GM12878 (cell line): ENCODE data around the gene AKAP13. TPM values are rescaled to one million over a fixed set of nuclear protein-coding genes. Genes with fewer than 3 reads are reported as not detected.
A peak's percentile ranks its signal among the peaks of the same experiment; 100 is the strongest.

Experiments
- BHLHE40 ChIP-seq, 2 experiments: fragments of 450-650 bp in 1 of 2; IDR thresholded peaks; 2 replicates each; pipeline ENCODE4 v1.6.1; 2011 to 2017; ENCODE audit warnings: low read depth in 2 of 2, borderline replicate concordance in 1 of 2, improper control_type of control experiment in 1 of 2, low read length in 1 of 2, mild to moderate bottlenecking in 1 of 2
- CHD1 ChIP-seq: IDR thresholded peaks from 2 replicates; pipeline ENCODE4 v1.6.1; 2012; ENCODE audit warnings: low read depth, low read length, improper control_type of control experiment
- DPF2 ChIP-seq: fragments of 450-650 bp; IDR thresholded peaks from 2 replicates; pipeline ENCODE4 v1.6.1; 2017; ENCODE audit warnings: mild to moderate bottlenecking
- EED ChIP-seq: sonication (generic); IDR thresholded peaks from 2 replicates; pipeline ENCODE4 v1.6.1; 2016; ENCODE audit warnings: antibody characterized with exemption, low read depth
- EP300 ChIP-seq, 2 experiments: fragments of 150-350 bp in 1 of 2; IDR thresholded peaks; 2 replicates each; pipeline ENCODE4 v1.6.1; 2011 to 2012; ENCODE audit warnings: low read depth in 2 of 2, low read length in 2 of 2, borderline replicate concordance in 1 of 2, improper control_type of control experiment in 1 of 2, inconsistent platforms in 1 of 2; ENCODE audit not compliant: control insufficient read depth in 1 of 2
- IKZF2 ChIP-seq, 2 experiments: fragments of 450-650 bp; IDR thresholded peaks; 2 replicates each; pipeline ENCODE4 v1.6.1; 2017; ENCODE audit warnings: mild to moderate bottlenecking in 2 of 2, moderate library complexity in 2 of 2
- IRF4 ChIP-seq: IDR thresholded peaks from 2 replicates; pipeline ENCODE4 v1.6.1; 2011; ENCODE audit warnings: low read depth, low read length
- MEF2A ChIP-seq: IDR thresholded peaks from 2 replicates; pipeline ENCODE4 v1.6.1; 2011; ENCODE audit warnings: low read depth, mild to moderate bottlenecking, low read length, moderate library complexity; ENCODE audit not compliant: insufficient read depth
- MEF2B ChIP-seq: fragments of 450-650 bp; IDR thresholded peaks from 2 replicates; pipeline ENCODE4 v1.6.1; 2018; ENCODE audit warnings: mild to moderate bottlenecking, moderate library complexity; ENCODE audit not compliant: partially characterized antibody, poor library complexity, severe bottlenecking
- MLLT1 ChIP-seq: fragments of 450-650 bp; IDR thresholded peaks from 2 replicates; pipeline ENCODE4 v1.6.1; 2016; ENCODE audit warnings: mild to moderate bottlenecking
- NFIC ChIP-seq: IDR thresholded peaks from 2 replicates; pipeline ENCODE4 v1.6.1; 2012; ENCODE audit warnings: low read depth, mild to moderate bottlenecking, inconsistent platforms, low read length, moderate library complexity
- PAX5 ChIP-seq: IDR thresholded peaks from 2 replicates; pipeline ENCODE4 v1.6.1; 2011; ENCODE audit warnings: low read depth, low read length, borderline replicate concordance
- PAX8 ChIP-seq: fragments of 450-650 bp; IDR thresholded peaks from 2 replicates; pipeline ENCODE4 v1.6.1; 2017; ENCODE audit warnings: mild to moderate bottlenecking, moderate library complexity
- POU2F2 ChIP-seq: IDR thresholded peaks from 3 replicates; pipeline ENCODE4 v1.6.1; 2011; ENCODE audit warnings: low read depth, mild to moderate bottlenecking, low read length, borderline replicate concordance
- RAD51 ChIP-seq: fragments of 450-650 bp; IDR thresholded peaks from 2 replicates; pipeline ENCODE4 v1.6.1; 2016; ENCODE audit warnings: moderate library complexity, mild to moderate bottlenecking, inconsistent platforms
- RB1 ChIP-seq: fragments of 450-650 bp; formaldehyde crosslinking; IDR thresholded peaks from 2 replicates; pipeline ENCODE4 v1.6.1; 2017; ENCODE audit warnings: mild to moderate bottlenecking, borderline replicate concordance
- RUNX3 ChIP-seq: IDR thresholded peaks from 2 replicates; pipeline ENCODE4 v1.6.1; 2012; ENCODE audit warnings: low read length, inconsistent platforms
- SREBF2 ChIP-seq: IDR thresholded peaks from 2 replicates; pipeline ENCODE4 v1.6.1; 2012; ENCODE audit warnings: mild to moderate bottlenecking, low read length
- polyA plus RNA-seq, 11 experiments: library from polyadenylated mRNA; depleted of rRNA in 4 of 11; unstranded in 6 of 11; stranded (reverse) in 5 of 11; fragments of >200 nt; fragmentation: Nextera tagmentation in 4 of 11; fragmentation: Illumina TruSeq in 1 of 11; extraction: Ambion mirVana in 4 of 11; extraction: Trizol in 1 of 11; gene quantifications; 1 replicate in 1 of 11; 2 replicates in 10 of 11; pipeline versions ENCODE4 v1.2.1 to v1.2.3, GENCODE V29; 2011 to 2016; ENCODE audit warnings: inconsistent platforms in 2 of 11, missing spikeins in 2 of 11, low read depth in 1 of 11
- total RNA-seq, 4 experiments: library from RNA; depleted of rRNA in 3 of 4; stranded (reverse); fragments of >200 nt in 3 of 4; fragmentation: Illumina TruSeq in 1 of 4; extraction: Trizol in 1 of 4; gene quantifications; 2 replicates each; pipeline versions ENCODE4 v1.2.1 to v1.2.3, GENCODE V29; 2013 to 2021
- TF ChIP-seq, protein P1 (sequence below): fragments of 450-650 bp; IDR thresholded peaks from 2 replicates; pipeline ENCODE4 v1.6.1; 2016; ENCODE audit warnings: mild to moderate bottlenecking
- TF ChIP-seq, protein P2 (sequence below): IDR thresholded peaks from 2 replicates; pipeline ENCODE4 v1.6.1; 2012; ENCODE audit warnings: low read length, inconsistent platforms
- TF ChIP-seq, protein P3 (sequence below): fragments of 450-650 bp; IDR thresholded peaks from 2 replicates; pipeline ENCODE4 v1.6.1; 2017; ENCODE audit warnings: low read depth, mild to moderate bottlenecking, moderate library complexity

The AKAP13 gene
- total and polyA plus RNA-seq, 10 of the 15 experiments (the other 5 are each of a cell fraction or from before 2014, with no cell fraction given) = 14.4 to 74.9 (median 55.1) TPM

DNA sequence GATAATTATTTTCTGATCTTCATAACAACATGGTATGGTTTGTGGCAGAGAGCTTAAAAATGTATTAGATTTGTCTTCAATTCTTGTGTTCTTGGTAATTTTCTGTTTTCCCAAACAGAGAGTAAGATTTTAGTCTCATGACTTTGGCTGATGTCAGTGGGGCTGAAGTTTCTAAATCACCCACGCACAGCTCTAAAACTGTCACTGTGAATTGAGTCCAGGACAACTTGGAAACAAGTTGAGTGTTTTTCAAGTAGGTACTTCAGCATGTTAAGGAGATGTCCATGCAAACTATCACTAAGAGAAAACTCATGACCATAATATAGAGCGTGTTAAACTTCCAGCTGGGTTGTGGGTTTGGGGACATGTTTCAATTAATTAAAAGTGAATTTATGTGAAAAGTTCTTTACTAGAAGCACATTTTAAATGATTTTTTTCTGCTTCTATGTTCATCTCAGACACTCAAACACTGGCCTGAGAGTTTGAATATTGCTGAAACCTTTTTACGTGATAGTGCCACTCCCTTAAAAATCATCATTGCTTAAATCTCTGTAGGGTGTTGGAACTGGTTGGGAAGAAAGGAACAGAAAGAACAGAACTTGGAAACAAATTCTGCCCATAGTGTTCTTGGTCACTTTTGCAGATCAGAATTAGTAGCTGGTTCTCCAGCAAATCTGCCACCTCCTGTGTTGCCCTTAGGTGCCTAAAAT, 324.5 kb downstream of the AKAP13 start (continued):
- TF ChIP-seq RB1 (no peak), DPF2 (peak; percentile 28; the same call in 1 of the 2 replicates), CHD1 (no peak), MEF2A (0 out of 2 replicates have a peak, but pooled peaks have one; percentile 36), EED (0 out of 2 replicates have a peak, but pooled peaks have one; percentile 25), MLLT1 (peak; percentile 47), MEF2B (peak; percentile 30), PAX8 (no peak), EP300 (IDR thresholded peaks at IDR 0.05; ENCODE audit: borderline replicate concordance in 1 of 2, control insufficient read depth in 1 of 2, low read depth in 2 of 2, low read length in 2 of 2) (peak; percentile 66 to 88), IRF4 (0 out of 2 replicates have a peak, but pooled peaks have one; percentile 25), SREBF2 (no peak), RUNX3 (0 out of 2 replicates have a peak, but pooled peaks have one; percentile 32), BHLHE40 (IDR thresholded peaks at IDR 0.05; ENCODE audit: borderline replicate concordance in 1 of 2, low read depth in 2 of 2, low read length in 1 of 2) (peak; percentile 35 to 53; a peak in 1 of 4 replicates), POU2F2 (0 out of 3 replicates have a peak, but pooled peaks have one; percentile 13), RAD51 (0 out of 2 replicates have a peak, but pooled peaks have one; percentile 18), NFIC (peak; percentile 49), IKZF2 (IDR thresholded peaks at IDR 0.05) (peak; percentile 63 to 70), PAX5 (0 out of 2 replicates have a peak, but pooled peaks have one; percentile 36)
- TF ChIP-seq, protein P1, sequence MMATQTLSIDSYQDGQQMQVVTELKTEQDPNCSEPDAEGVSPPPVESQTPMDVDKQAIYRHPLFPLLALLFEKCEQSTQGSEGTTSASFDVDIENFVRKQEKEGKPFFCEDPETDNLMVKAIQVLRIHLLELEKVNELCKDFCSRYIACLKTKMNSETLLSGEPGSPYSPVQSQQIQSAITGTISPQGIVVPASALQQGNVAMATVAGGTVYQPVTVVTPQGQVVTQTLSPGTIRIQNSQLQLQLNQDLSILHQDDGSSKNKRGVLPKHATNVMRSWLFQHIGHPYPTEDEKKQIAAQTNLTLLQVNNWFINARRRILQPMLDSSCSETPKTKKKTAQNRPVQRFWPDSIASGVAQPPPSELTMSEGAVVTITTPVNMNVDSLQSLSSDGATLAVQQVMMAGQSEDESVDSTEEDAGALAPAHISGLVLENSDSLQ = peak; percentile 59
- TF ChIP-seq, protein P2, sequence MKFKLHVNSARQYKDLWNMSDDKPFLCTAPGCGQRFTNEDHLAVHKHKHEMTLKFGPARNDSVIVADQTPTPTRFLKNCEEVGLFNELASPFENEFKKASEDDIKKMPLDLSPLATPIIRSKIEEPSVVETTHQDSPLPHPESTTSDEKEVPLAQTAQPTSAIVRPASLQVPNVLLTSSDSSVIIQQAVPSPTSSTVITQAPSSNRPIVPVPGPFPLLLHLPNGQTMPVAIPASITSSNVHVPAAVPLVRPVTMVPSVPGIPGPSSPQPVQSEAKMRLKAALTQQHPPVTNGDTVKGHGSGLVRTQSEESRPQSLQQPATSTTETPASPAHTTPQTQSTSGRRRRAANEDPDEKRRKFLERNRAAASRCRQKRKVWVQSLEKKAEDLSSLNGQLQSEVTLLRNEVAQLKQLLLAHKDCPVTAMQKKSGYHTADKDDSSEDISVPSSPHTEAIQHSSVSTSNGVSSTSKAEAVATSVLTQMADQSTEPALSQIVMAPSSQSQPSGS = no peak
- TF ChIP-seq, protein P3, sequence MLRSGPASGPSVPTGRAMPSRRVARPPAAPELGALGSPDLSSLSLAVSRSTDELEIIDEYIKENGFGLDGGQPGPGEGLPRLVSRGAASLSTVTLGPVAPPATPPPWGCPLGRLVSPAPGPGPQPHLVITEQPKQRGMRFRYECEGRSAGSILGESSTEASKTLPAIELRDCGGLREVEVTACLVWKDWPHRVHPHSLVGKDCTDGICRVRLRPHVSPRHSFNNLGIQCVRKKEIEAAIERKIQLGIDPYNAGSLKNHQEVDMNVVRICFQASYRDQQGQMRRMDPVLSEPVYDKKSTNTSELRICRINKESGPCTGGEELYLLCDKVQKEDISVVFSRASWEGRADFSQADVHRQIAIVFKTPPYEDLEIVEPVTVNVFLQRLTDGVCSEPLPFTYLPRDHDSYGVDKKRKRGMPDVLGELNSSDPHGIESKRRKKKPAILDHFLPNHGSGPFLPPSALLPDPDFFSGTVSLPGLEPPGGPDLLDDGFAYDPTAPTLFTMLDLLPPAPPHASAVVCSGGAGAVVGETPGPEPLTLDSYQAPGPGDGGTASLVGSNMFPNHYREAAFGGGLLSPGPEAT = peak; percentile 46; the same call in 1 of the 2 replicates
